MM.1S (cell line): Measurements from ENCODE around the gene LXN.

ENCODE experiments used
- EZH2 ChIP-seq: fragments of 300-600 bp; sonication (generic); optimal IDR thresholded peaks from 2 replicates; pipeline ENCODE3; 2017; ENCODE audit warnings: low read depth, mild to moderate bottlenecking, antibody characterized with exemption, low read length, mixed read lengths
- TF ChIP-seq, protein P1 (sequence below): fragments of 300-600 bp; sonication (generic); IDR thresholded peaks from 2 replicates; pipeline ENCODE4 v1.5.1; 2016; ENCODE audit warnings: antibody characterized with exemption, low read length, mixed read lengths

DNA sequence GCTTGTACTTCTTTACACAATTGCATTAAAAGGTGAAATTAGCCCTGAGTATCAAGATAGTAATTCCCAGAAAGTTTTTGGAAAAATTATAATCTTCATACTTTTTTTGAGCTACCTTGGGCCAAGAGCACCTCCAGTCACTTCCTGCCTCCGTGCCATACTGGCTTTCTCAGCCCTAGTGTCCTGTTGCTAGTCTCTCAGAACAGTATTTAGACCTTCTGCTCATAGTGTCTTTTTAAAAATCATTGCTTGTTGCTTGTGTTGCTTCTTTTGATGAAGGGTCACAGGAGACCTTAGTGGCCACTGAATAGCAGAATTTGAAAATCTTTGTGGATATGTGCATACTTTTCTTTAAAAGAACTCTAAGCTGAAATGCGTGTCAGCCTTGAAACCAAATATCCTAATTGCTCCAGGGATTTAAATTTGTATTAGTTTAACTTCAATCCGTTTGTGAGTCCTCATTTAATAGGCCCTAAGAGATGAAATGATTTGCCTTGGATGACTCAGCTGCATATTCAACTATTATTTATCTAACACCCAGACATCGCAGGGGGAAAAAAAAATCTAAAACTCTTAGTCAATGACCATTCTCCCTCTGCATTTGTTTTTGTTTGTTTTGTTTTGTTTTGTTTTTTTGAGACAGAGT, 29.1 kb upstream of the LXN start:
- TF ChIP-seq, protein P1, sequence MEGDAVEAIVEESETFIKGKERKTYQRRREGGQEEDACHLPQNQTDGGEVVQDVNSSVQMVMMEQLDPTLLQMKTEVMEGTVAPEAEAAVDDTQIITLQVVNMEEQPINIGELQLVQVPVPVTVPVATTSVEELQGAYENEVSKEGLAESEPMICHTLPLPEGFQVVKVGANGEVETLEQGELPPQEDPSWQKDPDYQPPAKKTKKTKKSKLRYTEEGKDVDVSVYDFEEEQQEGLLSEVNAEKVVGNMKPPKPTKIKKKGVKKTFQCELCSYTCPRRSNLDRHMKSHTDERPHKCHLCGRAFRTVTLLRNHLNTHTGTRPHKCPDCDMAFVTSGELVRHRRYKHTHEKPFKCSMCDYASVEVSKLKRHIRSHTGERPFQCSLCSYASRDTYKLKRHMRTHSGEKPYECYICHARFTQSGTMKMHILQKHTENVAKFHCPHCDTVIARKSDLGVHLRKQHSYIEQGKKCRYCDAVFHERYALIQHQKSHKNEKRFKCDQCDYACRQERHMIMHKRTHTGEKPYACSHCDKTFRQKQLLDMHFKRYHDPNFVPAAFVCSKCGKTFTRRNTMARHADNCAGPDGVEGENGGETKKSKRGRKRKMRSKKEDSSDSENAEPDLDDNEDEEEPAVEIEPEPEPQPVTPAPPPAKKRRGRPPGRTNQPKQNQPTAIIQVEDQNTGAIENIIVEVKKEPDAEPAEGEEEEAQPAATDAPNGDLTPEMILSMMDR: no peak
- no peak for TF ChIP-seq EZH2
